K562 (cell line): ENCODE measurements around the gene RIOX2. TPM values are rescaled to one million over a fixed set of nuclear protein-coding genes. Genes with fewer than 3 reads are reported as not detected.

Experiments used
- ARID1B ChIP-seq: fragments of 450-650 bp; IDR thresholded peaks from 2 replicates; pipeline ENCODE4 v1.6.1; 2016; ENCODE audit warnings: antibody characterized with exemption, mild to moderate bottlenecking, inconsistent platforms
- ARID2 ChIP-seq: fragments of 450-650 bp; IDR thresholded peaks from 2 replicates; pipeline ENCODE4 v1.6.1; 2017; ENCODE audit warnings: antibody characterized with exemption, mild to moderate bottlenecking
- EZH2 ChIP-seq: IDR thresholded peaks from 2 replicates; pipeline ENCODE4 v1.6.1; 2012; ENCODE audit warnings: low read depth, mild to moderate bottlenecking, inconsistent platforms, low read length, borderline replicate concordance
- GATAD2B ChIP-seq: fragments of 450-650 bp; IDR thresholded peaks from 2 replicates; pipeline ENCODE4 v1.6.1; 2017; ENCODE audit warnings: mild to moderate bottlenecking, borderline replicate concordance
- HNRNPL ChIP-seq: fragments of 200-400 bp; formaldehyde crosslinking; IDR thresholded peaks from 2 replicates; pipeline ENCODE4 v1.6.1; 2017; ENCODE audit warnings: low read depth, mild to moderate bottlenecking, low read length
- L3MBTL2 ChIP-seq: fragments of 450-650 bp; IDR thresholded peaks from 2 replicates; pipeline ENCODE4 v1.6.1; 2016; ENCODE audit warnings: mild to moderate bottlenecking, moderate library complexity
- RBM15 ChIP-seq: fragments of 200-400 bp; formaldehyde crosslinking; IDR thresholded peaks from 2 replicates; pipeline ENCODE4 v1.6.1; 2018; ENCODE audit warnings: mild to moderate bottlenecking, low read length, moderate library complexity; ENCODE audit not compliant: insufficient read depth
- RCOR1 ChIP-seq, 2 experiments: IDR thresholded peaks; 2 replicates each; pipeline ENCODE4 v1.6.1; 2012; ENCODE audit warnings: low read depth in 2 of 2, low read length in 2 of 2, borderline replicate concordance in 1 of 2, improper control_type of control experiment in 1 of 2
- TAL1 ChIP-seq: fragments of 450-650 bp; IDR thresholded peaks from 2 replicates; pipeline ENCODE4 v1.6.1; 2016; ENCODE audit warnings: mild to moderate bottlenecking
- XRCC3 ChIP-seq: fragments of 450-650 bp; IDR thresholded peaks from 2 replicates; pipeline ENCODE4 v1.6.1; 2017; ENCODE audit warnings: mild to moderate bottlenecking, moderate library complexity
- ZFP30 ChIP-seq: fragments of 250-450 bp; sonication (Bioruptor Pico); IDR thresholded peaks from 2 replicates; pipeline ENCODE4 v1.8.0; 2022; ENCODE audit warnings: moderate library complexity, mild to moderate bottlenecking, inconsistent platforms, borderline replicate concordance
- ZNF282 ChIP-seq: sonication (generic); formaldehyde crosslinking; IDR thresholded peaks from 2 replicates; pipeline ENCODE4 v1.8.1; 2023; ENCODE audit warnings: missing genetic modification reagents
- polyA plus RNA-seq, 8 experiments: library from polyadenylated mRNA; depleted of rRNA in 4 of 8; stranded (reverse) in 5 of 8; unstranded in 3 of 8; fragments of >200 nt; fragmentation: Nextera tagmentation in 2 of 8; fragmentation: Illumina TruSeq in 1 of 8; extraction: Ambion mirVana in 2 of 8; extraction: Trizol in 1 of 8; gene quantifications; 2 replicates each; pipeline versions ENCODE4 v1.2.1 to v1.2.3, GENCODE V29; 2011 to 2014; ENCODE audit warnings: inconsistent platforms in 1 of 8, missing spikeins in 1 of 8
- total RNA-seq, 7 experiments: library from RNA; depleted of rRNA in 6 of 7; stranded (reverse); fragments of >200 nt in 6 of 7; fragmentation: Illumina TruSeq in 2 of 7; extraction: Trizol in 2 of 7; gene quantifications; 2 replicates each; pipeline versions ENCODE4 v1.2.1 to v1.2.3, GENCODE V29; 2011 to 2021; ENCODE audit warnings: low replicate concordance in 1 of 7
- TF ChIP-seq, protein P1 (sequence below), 2 experiments: fragments of 450-650 bp; formaldehyde crosslinking in 1 of 2; IDR thresholded peaks; 2 replicates each; pipeline versions ENCODE4 v1.4.0 to v1.6.1; 2014 to 2020; ENCODE audit warnings: mild to moderate bottlenecking in 2 of 2, borderline replicate concordance in 1 of 2, low read depth in 1 of 2
- TF ChIP-seq, protein P2 (sequence below): fragments of 450-650 bp; formaldehyde crosslinking; conservative IDR thresholded peaks from 2 replicates; pipeline ENCODE4 v1.4.0; 2022; ENCODE audit warnings: mild to moderate bottlenecking, missing genetic modification characterization
- TF ChIP-seq, protein P3 (sequence below): fragments of 450-650 bp; formaldehyde crosslinking; IDR thresholded peaks from 2 replicates; pipeline ENCODE4 v1.4.0; 2022; ENCODE audit warnings: mild to moderate bottlenecking, moderate library complexity

The RIOX2 gene
- total and polyA plus RNA-seq, 9 of the 15 experiments (the other 6 are each of a cell fraction or from before 2014, with no cell fraction given) = 22.2 to 56.0 (median 32.6) TPM

DNA sequence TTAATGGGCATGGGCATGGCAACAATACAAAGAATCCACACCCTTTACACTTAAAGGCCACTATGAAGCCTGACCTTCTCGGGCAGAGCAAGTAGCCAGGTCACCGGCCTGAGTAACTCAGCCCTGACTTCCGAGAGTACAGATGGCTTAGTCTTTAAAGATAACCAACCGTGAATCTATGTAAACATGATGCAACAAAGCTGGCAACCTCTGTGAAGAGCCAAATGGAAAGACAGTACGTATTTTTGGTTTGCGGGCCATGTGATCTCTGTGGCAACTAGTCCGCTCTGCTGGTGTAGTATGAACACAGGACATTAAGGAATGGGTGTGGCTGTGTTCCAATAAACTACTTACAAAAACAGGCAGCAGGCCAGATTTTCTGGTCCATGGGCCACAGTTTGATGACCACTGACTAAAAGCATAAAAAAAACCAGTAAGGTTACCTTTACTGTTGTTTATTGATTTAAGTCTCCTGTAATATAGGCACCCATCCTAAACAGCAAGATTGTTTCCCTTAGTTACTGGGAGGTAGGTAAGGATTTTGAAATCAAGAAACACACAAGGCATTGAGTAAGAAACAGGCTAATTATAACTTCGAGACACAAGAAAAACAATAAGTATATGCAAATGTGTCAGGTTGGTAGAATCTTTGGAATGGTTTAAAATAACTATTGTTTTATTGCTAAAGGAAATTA is 14.5 kb downstream of the RIOX2 start (continued):
- TF ChIP-seq, protein P1, sequence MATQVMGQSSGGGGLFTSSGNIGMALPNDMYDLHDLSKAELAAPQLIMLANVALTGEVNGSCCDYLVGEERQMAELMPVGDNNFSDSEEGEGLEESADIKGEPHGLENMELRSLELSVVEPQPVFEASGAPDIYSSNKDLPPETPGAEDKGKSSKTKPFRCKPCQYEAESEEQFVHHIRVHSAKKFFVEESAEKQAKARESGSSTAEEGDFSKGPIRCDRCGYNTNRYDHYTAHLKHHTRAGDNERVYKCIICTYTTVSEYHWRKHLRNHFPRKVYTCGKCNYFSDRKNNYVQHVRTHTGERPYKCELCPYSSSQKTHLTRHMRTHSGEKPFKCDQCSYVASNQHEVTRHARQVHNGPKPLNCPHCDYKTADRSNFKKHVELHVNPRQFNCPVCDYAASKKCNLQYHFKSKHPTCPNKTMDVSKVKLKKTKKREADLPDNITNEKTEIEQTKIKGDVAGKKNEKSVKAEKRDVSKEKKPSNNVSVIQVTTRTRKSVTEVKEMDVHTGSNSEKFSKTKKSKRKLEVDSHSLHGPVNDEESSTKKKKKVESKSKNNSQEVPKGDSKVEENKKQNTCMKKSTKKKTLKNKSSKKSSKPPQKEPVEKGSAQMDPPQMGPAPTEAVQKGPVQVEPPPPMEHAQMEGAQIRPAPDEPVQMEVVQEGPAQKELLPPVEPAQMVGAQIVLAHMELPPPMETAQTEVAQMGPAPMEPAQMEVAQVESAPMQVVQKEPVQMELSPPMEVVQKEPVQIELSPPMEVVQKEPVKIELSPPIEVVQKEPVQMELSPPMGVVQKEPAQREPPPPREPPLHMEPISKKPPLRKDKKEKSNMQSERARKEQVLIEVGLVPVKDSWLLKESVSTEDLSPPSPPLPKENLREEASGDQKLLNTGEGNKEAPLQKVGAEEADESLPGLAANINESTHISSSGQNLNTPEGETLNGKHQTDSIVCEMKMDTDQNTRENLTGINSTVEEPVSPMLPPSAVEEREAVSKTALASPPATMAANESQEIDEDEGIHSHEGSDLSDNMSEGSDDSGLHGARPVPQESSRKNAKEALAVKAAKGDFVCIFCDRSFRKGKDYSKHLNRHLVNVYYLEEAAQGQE (IDR thresholded peaks at IDR 0.05; ENCODE audit: borderline replicate concordance) = no peak
- TF ChIP-seq, protein P1 (CRISPR knock-in tag; IDR thresholded peaks at IDR 0.05; ENCODE audit: low read depth) = no peak
- TF ChIP-seq, protein P2, sequence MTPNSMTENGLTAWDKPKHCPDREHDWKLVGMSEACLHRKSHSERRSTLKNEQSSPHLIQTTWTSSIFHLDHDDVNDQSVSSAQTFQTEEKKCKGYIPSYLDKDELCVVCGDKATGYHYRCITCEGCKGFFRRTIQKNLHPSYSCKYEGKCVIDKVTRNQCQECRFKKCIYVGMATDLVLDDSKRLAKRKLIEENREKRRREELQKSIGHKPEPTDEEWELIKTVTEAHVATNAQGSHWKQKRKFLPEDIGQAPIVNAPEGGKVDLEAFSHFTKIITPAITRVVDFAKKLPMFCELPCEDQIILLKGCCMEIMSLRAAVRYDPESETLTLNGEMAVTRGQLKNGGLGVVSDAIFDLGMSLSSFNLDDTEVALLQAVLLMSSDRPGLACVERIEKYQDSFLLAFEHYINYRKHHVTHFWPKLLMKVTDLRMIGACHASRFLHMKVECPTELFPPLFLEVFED (CRISPR knock-in tag) = no peak
- no peak for TF ChIP-seq ZFP30 (CRISPR knock-in tag)
- TF ChIP-seq GATAD2B = no peak
- TF ChIP-seq ARID1B = peak; percentile 31; the same call in 1 of the 2 replicates
- peak; percentile 19; the same call in 1 of the 2 replicates for TF ChIP-seq TAL1
- TF ChIP-seq ARID2 = no peak
- TF ChIP-seq EZH2 = no peak
- no peak for TF ChIP-seq XRCC3
- TF ChIP-seq, protein P3, sequence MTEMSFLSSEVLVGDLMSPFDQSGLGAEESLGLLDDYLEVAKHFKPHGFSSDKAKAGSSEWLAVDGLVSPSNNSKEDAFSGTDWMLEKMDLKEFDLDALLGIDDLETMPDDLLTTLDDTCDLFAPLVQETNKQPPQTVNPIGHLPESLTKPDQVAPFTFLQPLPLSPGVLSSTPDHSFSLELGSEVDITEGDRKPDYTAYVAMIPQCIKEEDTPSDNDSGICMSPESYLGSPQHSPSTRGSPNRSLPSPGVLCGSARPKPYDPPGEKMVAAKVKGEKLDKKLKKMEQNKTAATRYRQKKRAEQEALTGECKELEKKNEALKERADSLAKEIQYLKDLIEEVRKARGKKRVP = peak; percentile 75; the same call in 1 of the 2 replicates
- TF ChIP-seq RBM15 = no peak
- peak in 1 of 2 experiments; percentile 14; a peak in 1 of 4 replicates for TF ChIP-seq RCOR1 (IDR thresholded peaks at IDR 0.05; ENCODE audit: borderline replicate concordance in 1 of 2, low read depth in 2 of 2, low read length in 2 of 2)
- no peak for TF ChIP-seq HNRNPL
- TF ChIP-seq L3MBTL2 = no peak
- TF ChIP-seq ZNF282 (CRISPR knock-in tag) = no peak
